ENCODE data around the gene ATP5F1E. TPM values are rescaled to one million over a fixed set of nuclear protein-coding genes. Genes with fewer than 3 reads are reported as not detected.

ATP5F1E gene
- total and polyA plus RNA-seq, 2 donors (not counting 3 experiments of a cell fraction or from before 2014, with no cell fraction given) = 29.0 to 107 TPM

DNA sequence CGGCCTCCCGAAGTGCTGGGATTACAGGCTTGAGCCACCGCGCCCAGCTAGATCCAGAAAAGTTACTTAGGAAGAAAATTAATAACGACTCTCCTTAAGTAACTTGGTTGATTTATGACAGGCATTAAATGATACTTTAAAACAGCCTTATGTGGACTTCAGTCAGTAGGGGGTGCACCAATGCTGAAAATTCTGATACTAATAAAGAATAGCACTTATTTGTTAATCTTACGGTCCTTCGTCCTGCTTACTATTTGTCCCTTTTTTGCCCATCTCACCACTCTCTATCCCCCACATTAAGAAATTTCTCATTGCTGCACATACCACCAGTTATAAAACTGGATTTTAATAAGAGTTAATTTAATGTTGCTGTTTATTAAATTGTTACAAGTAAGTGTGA, 23.2 kb upstream of the ATP5F1E start:
- no TSS peak for BruUV-seq (replicated peaks)
- dilution Hi-C loops (cut with MboI; ENCODE audit: extremely low pct_ligation_motif_present, low sequenced_read_pairs) = no loop called here
- CTCF ChIA-PET = interaction anchor here (0.7 to 2.0 kb wide), 3 partner anchors 12 to 33 kb away, joined by 3 to 7 read pairs (median 4); no protein-coding TSS in a partner anchor

DNA sequence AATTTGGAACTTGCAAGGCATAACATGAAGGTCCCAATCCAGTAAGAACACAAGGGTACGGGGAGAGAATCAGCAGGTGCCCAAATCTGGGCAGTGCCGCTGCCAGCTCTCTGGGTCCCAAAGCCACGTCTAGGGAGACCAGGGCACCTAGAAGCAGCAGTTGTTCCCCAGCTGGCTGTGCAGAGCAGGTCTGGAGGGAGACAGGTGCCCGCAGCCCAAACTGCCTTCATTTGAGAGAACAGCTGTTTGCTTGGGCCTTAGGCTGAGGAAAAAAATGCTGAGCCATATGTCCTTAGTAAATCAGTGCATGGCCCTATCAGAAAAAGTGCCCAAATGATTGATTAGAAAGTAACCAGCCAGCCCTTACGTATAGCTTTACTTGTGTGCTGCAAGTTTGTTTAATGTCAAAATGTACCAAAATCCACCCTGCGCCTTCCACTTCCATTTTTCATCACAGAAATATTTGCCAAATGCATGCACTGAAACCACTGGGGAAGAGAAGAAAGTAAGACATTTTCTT, 19.6 kb upstream of the ATP5F1E start:
- no TSS peak for BruUV-seq (replicated peaks)
- H3K79me2 ChIP-seq (ENCODE audit: control insufficient read depth, insufficient read depth, low read length) = no peaks in the 10 kb centered on the region
- H2AFZ ChIP-seq (ENCODE audit: low read depth, low read length) = no peak overlapping the region
- no peaks in the 10 kb centered on the region for H3K36me3 ChIP-seq (ENCODE audit: control insufficient read depth in 2 of 2, extremely low read depth in 1 of 2, insufficient read depth in 2 of 2, low read length in 2 of 2)
- H3K4me1 ChIP-seq (ENCODE audit: control insufficient read depth, extremely low read depth, insufficient read depth, low read length) = no peaks in the 10 kb centered on the region
- no peaks in the 10 kb centered on the region for H3K9me3 ChIP-seq (replicated peaks; ENCODE audit: control insufficient read depth, insufficient read depth, low read length)
- no peaks in the 10 kb centered on the region for H4K20me1 ChIP-seq (replicated peaks; ENCODE audit: control insufficient read depth, extremely low read depth, insufficient read depth, low read length)
- CTCF ChIA-PET = interaction anchor here (1.1 to 1.3 kb wide), 2 partner anchors 19 to 36 kb away, joined by 3 to 4 read pairs; partner anchors contain the start of gene ATP5F1E
- no peak overlapping the region for H3K4me3 ChIP-seq (replicated peaks in 1 of 3; ENCODE audit: insufficient read depth in 1 of 3, low read depth in 1 of 3, low read length in 3 of 3)
- no peak overlapping the region for H3K9ac ChIP-seq (replicated peaks; ENCODE audit: extremely low read depth, insufficient read depth, low read length)
- H3K27me3 ChIP-seq (ENCODE audit: control insufficient read depth in 2 of 2, insufficient read depth in 2 of 2, low read length in 2 of 2) = peaks cover 21 to 43% of the 10 kb centered on the region in 2 experiments
- TF ChIP-seq POLR2AphosphoS5 (IDR thresholded peaks at IDR 0.05; ENCODE audit: insufficient read depth, low read depth, low read length) = no peak
- no peak for TF ChIP-seq FOS (IDR thresholded peaks at IDR 0.05; ENCODE audit: borderline replicate concordance, insufficient read depth, low read length)
- no peak for TF ChIP-seq POLR2A (IDR thresholded peaks at IDR 0.05; ENCODE audit: low read depth, low read length)
- TF ChIP-seq JUN (IDR thresholded peaks at IDR 0.05; ENCODE audit: borderline replicate concordance, insufficient read depth, insufficient read length, low read depth) = no peak
- TF ChIP-seq, protein P1, sequence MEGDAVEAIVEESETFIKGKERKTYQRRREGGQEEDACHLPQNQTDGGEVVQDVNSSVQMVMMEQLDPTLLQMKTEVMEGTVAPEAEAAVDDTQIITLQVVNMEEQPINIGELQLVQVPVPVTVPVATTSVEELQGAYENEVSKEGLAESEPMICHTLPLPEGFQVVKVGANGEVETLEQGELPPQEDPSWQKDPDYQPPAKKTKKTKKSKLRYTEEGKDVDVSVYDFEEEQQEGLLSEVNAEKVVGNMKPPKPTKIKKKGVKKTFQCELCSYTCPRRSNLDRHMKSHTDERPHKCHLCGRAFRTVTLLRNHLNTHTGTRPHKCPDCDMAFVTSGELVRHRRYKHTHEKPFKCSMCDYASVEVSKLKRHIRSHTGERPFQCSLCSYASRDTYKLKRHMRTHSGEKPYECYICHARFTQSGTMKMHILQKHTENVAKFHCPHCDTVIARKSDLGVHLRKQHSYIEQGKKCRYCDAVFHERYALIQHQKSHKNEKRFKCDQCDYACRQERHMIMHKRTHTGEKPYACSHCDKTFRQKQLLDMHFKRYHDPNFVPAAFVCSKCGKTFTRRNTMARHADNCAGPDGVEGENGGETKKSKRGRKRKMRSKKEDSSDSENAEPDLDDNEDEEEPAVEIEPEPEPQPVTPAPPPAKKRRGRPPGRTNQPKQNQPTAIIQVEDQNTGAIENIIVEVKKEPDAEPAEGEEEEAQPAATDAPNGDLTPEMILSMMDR (IDR thresholded peaks at IDR 0.05; ENCODE audit: extremely low read depth in 1 of 2, insufficient read depth in 1 of 2, low read depth in 1 of 2, low read length in 2 of 2) = no peak
- TF ChIP-seq, protein P2, sequence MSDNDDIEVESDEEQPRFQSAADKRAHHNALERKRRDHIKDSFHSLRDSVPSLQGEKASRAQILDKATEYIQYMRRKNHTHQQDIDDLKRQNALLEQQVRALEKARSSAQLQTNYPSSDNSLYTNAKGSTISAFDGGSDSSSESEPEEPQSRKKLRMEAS (IDR thresholded peaks at IDR 0.05; ENCODE audit: insufficient read depth, insufficient read length) = no peak
- TF ChIP-seq MYC (IDR thresholded peaks at IDR 0.05; ENCODE audit: low read depth, low read length) = no peak
- no peak for TF ChIP-seq GATA2 (IDR thresholded peaks at IDR 0.05; ENCODE audit: insufficient read depth, insufficient read length, low read depth, low read length)
- TF ChIP-seq EZH2 (IDR thresholded peaks at IDR 0.05; ENCODE audit: borderline replicate concordance, low read depth, low read length, severe bottlenecking) = no peak
- no peaks in the 10 kb centered on the region for H3K9me1 ChIP-seq (replicated peaks; ENCODE audit: control insufficient read depth, extremely low read depth, insufficient read depth, low read length)
- H3K4me2 ChIP-seq (ENCODE audit: insufficient read depth, low read length) = no peak overlapping the region
- no peak for DNase-seq (ENCODE audit: low read depth, low spot score)
- no peak for FAIRE-seq
- dilution Hi-C loops (cut with MboI; ENCODE audit: extremely low pct_ligation_motif_present, low sequenced_read_pairs) (no loop called here), intact Hi-C loops (cut with micrococcal nuclease) (loop anchor here (10.0 kb wide), 1 partner anchor 443 kb away; no protein-coding TSS in a partner anchor)
- POLR2A ChIA-PET = no interaction called here
- no peak overlapping the region for H3K27ac ChIP-seq (ENCODE audit: insufficient read depth, low read depth, low read length)

More for the DNA sequence above, 23.2 kb upstream of the ATP5F1E start:
- Histone ChIP-seq H4K20me1 (replicated peaks; ENCODE audit: control insufficient read depth, extremely low read depth, insufficient read depth, low read length) (no peaks in the 10 kb centered on the region), H3K4me3 (replicated peaks in 1 of 3; ENCODE audit: insufficient read depth in 1 of 3, low read depth in 1 of 3, low read length in 3 of 3) (no peak overlapping the region), H3K4me1 (ENCODE audit: control insufficient read depth, extremely low read depth, insufficient read depth, low read length) (no peaks in the 10 kb centered on the region), H3K79me2 (ENCODE audit: control insufficient read depth, insufficient read depth, low read length) (no peaks in the 10 kb centered on the region), H2AFZ (ENCODE audit: low read depth, low read length) (no peak overlapping the region), H3K27me3 (ENCODE audit: control insufficient read depth in 2 of 2, insufficient read depth in 2 of 2, low read length in 2 of 2) (peaks cover 15 to 30% of the 10 kb centered on the region in 2 experiments), H3K9ac (replicated peaks; ENCODE audit: extremely low read depth, insufficient read depth, low read length) (no peak overlapping the region), H3K4me2 (ENCODE audit: insufficient read depth, low read length) (no peak overlapping the region), H3K36me3 (ENCODE audit: control insufficient read depth in 2 of 2, extremely low read depth in 1 of 2, insufficient read depth in 2 of 2, low read length in 2 of 2) (no peaks in the 10 kb centered on the region), H3K9me1 (replicated peaks; ENCODE audit: control insufficient read depth, extremely low read depth, insufficient read depth, low read length) (no peaks in the 10 kb centered on the region), H3K27ac (ENCODE audit: insufficient read depth, low read depth, low read length) (no peak overlapping the region), H3K9me3 (replicated peaks; ENCODE audit: control insufficient read depth, insufficient read depth, low read length) (no peaks in the 10 kb centered on the region)
- FAIRE-seq (no peak), DNase-seq (ENCODE audit: low read depth, low spot score) (peak; percentile 51)
- TF ChIP-seq FOS (IDR thresholded peaks at IDR 0.05; ENCODE audit: borderline replicate concordance, insufficient read depth, low read length) = no peak
- TF ChIP-seq, protein P1 (IDR thresholded peaks at IDR 0.05; ENCODE audit: extremely low read depth in 1 of 2, insufficient read depth in 1 of 2, low read depth in 1 of 2, low read length in 2 of 2) = peak in 1 of 2 donors; percentile 24
- intact Hi-C loops (cut with micrococcal nuclease) = loop anchor here (1.0 to 10.0 kb wide), 2 partner anchors 167 to 439 kb away; no protein-coding TSS in a partner anchor
- POLR2A ChIA-PET = no interaction called here

Measured in endothelial cell of umbilical vein (primary cell).